IMR-90 (cell line): ENCODE measurements around the gene H1-8. TPM values are rescaled to one million over a fixed set of nuclear protein-coding genes. Genes with fewer than 3 reads are reported as not detected.

Experiments used
- ATAC-seq: fragments of 200-7000 bp; cut with Tn5 transposase; 2 replicates; pipeline ENCODE4 v1.9.1; 2020; ENCODE audit warnings: low read depth, mild to moderate bottlenecking, moderate library complexity
- BruUV-seq: library from RNA; stranded (reverse); fragments of 400-500 nt; replicated peaks from 2 replicates; lab custom pipeline; 2021; lab: Mats Ljungman, UMichigan
- CTCF ChIA-PET: fragments of 300-600 bp; formaldehyde crosslinking; extraction: SDS; loops from one replicate; lab custom pipeline; 2021; ENCODE audit warnings: antibody characterized with exemption; lab: Yijun Ruan, JAX
- POLR2A ChIA-PET: fragments of 300-600 bp; sonication (Branson Sonifier 250); formaldehyde crosslinking; loops from one replicate; lab custom pipeline; 2022; ENCODE audit warnings: antibody characterized with exemption; ENCODE audit not compliant: unreplicated experiment; lab: Charles Lee
- DNase-seq: peaks from one replicate; pipeline ENCODE4 v3.0.0; 2013
- H2AFZ ChIP-seq: replicated peaks from 2 replicates; pipeline ENCODE3; 2013; ENCODE audit warnings: low read length, mild to moderate bottlenecking; ENCODE audit not compliant: poor library complexity
- H2AK5ac ChIP-seq: 2 replicates; pipeline ENCODE4 v1.6.1; 2013; ENCODE audit warnings: low read depth, low read length, inconsistent platforms
- H2AK9ac ChIP-seq: replicated peaks from 2 replicates; pipeline ENCODE3; 2013; ENCODE audit warnings: mild to moderate bottlenecking, low read depth, low read length, moderate library complexity; ENCODE audit not compliant: poor library complexity
- H2BK120ac ChIP-seq: 2 replicates; pipeline ENCODE4 v1.6.1; 2013; ENCODE audit warnings: low read depth, low read length, inconsistent platforms
- H2BK15ac ChIP-seq: 3 replicates; pipeline ENCODE4 v1.6.1; 2013; ENCODE audit warnings: low read depth, low read length, inconsistent platforms
- H2BK20ac ChIP-seq: 2 replicates; pipeline ENCODE4 v1.6.1; 2013; ENCODE audit warnings: low read depth, mild to moderate bottlenecking, inconsistent platforms, low read length, moderate library complexity
- H2BK5ac ChIP-seq: 2 replicates; pipeline ENCODE4 v1.6.1; 2013; ENCODE audit warnings: mild to moderate bottlenecking, low read depth, low read length, inconsistent platforms; ENCODE audit not compliant: poor library complexity, severe bottlenecking
- H3K14ac ChIP-seq: replicated peaks from 2 replicates; pipeline ENCODE4 v1.6.1; 2013; ENCODE audit warnings: low read depth, low read length, inconsistent platforms
- H3K18ac ChIP-seq: 2 replicates; pipeline ENCODE4 v1.6.1; 2013; ENCODE audit warnings: low read depth, low read length, control low read depth
- H3K23ac ChIP-seq: 2 replicates; pipeline ENCODE4 v1.6.1; 2013; ENCODE audit warnings: low read depth, low read length, inconsistent platforms
- H3K27ac ChIP-seq: 2 replicates; pipeline ENCODE4 v1.5.1; 2013; ENCODE audit warnings: mild to moderate bottlenecking, control low read depth, low read length; ENCODE audit not compliant: insufficient read depth
- H3K27me3 ChIP-seq: 2 replicates; pipeline ENCODE4 v1.6.1; 2013; ENCODE audit warnings: low read length; ENCODE audit not compliant: control insufficient read depth, insufficient read depth
- H3K36me3 ChIP-seq: 2 replicates; pipeline ENCODE4 v1.6.1; 2013; ENCODE audit warnings: low read length, mixed read lengths; ENCODE audit not compliant: control insufficient read depth, insufficient read depth
- H3K4ac ChIP-seq: 2 replicates; pipeline ENCODE4 v1.6.1; 2013; ENCODE audit warnings: low read depth, low read length, inconsistent platforms
- H3K4me1 ChIP-seq: 2 replicates; pipeline ENCODE4 v1.6.1; 2013; ENCODE audit warnings: low read length, mixed read lengths; ENCODE audit not compliant: control insufficient read depth, insufficient read depth
- H3K4me2 ChIP-seq: 2 replicates; pipeline ENCODE4 v1.6.1; 2013; ENCODE audit warnings: low read depth, mild to moderate bottlenecking, control low read depth, low read length, moderate library complexity
- H3K4me3 ChIP-seq: 2 replicates; pipeline ENCODE4 v1.5.1; 2013; ENCODE audit warnings: low read depth, mild to moderate bottlenecking, control low read depth, low read length, moderate library complexity; ENCODE audit not compliant: insufficient read depth
- H3K56ac ChIP-seq: 2 replicates; pipeline ENCODE4 v1.6.1; 2013; ENCODE audit warnings: low read length, inconsistent platforms; ENCODE audit not compliant: insufficient read depth; ENCODE audit errors: extremely low read depth
- H3K79me1 ChIP-seq, 2 experiments: 2 replicates each; pipeline ENCODE4 v1.6.1; 2013; ENCODE audit warnings: low read length in 2 of 2, inconsistent platforms in 1 of 2, low read depth in 1 of 2
- H3K9ac ChIP-seq: 2 replicates; pipeline ENCODE4 v1.6.1; 2013; ENCODE audit warnings: low read depth, low read length, control low read depth
- H3K9me1 ChIP-seq: 2 replicates; pipeline ENCODE4 v1.6.1; 2013; ENCODE audit warnings: low read length, inconsistent platforms; ENCODE audit not compliant: insufficient read depth
- H3K9me3 ChIP-seq: 2 replicates; pipeline ENCODE4 v1.6.1; 2013; ENCODE audit warnings: low read length; ENCODE audit not compliant: control insufficient read depth, insufficient read depth
- H4K20me1 ChIP-seq: 2 replicates; pipeline ENCODE4 v1.6.1; 2013; ENCODE audit warnings: low read length, inconsistent platforms; ENCODE audit not compliant: insufficient read depth
- H4K5ac ChIP-seq: 2 replicates; pipeline ENCODE4 v1.6.1; 2013; ENCODE audit warnings: mild to moderate bottlenecking, low read depth, low read length, control low read depth
- H4K8ac ChIP-seq, 2 experiments: 2 replicates each; pipeline ENCODE4 v1.6.1; 2013; ENCODE audit warnings: low read depth in 2 of 2, low read length in 2 of 2, control low read depth in 1 of 2, inconsistent platforms in 1 of 2
- H4K91ac ChIP-seq: 2 replicates; pipeline ENCODE4 v1.6.1; 2013; ENCODE audit warnings: low read depth, low read length, inconsistent platforms; ENCODE audit not compliant: insufficient read depth
- RAD21 ChIP-seq: IDR thresholded peaks from 2 replicates; pipeline ENCODE4 v1.6.1; 2012; ENCODE audit warnings: low read length, improper control_type of control experiment
- WGBS, 2 experiments: methylation state at CpG; one replicate each; pipeline versions ENCODE4 v1.1.5 to v1.1.7; 2013; ENCODE audit warnings: missing lambda C conversion rate in 2 of 2; ENCODE audit not compliant: insufficient read length in 1 of 2; ENCODE audit errors: extremely low coverage in 2 of 2; 5-methylcytosine and 5-hydroxymethylcytosine counted together
- dilution Hi-C: fragments of 300-500 bp; cut with HindIII; formaldehyde crosslinking; loops from one replicate; pipeline ENCODE4 v1.14.3; 2018; ENCODE audit warnings: low sequenced_read_pairs; ENCODE audit not compliant: unreplicated experiment
- in situ Hi-C: fragments of 300-500 bp; cut with MboI; formaldehyde crosslinking; loops from 3 replicates; pipeline ENCODE4 v1.14.3; 2019; ENCODE audit warnings: low sequenced_read_pairs, inconsistent platforms, mixed read lengths
- intact Hi-C: fragments of 100-400 bp; cut with micrococcal nuclease; formaldehyde crosslinking; loops from 2 replicates; pipeline ENCODE4 v1.10.0; 2022
- polyA plus RNA-seq, 3 experiments: library from polyadenylated mRNA; depleted of rRNA; stranded (reverse); fragments of >200 nt; gene quantifications; 2 replicates each; pipeline ENCODE4 v1.2.3, GENCODE V29; 2012; ENCODE audit warnings: low replicate concordance in 1 of 3
- total RNA-seq: library from RNA; depleted of rRNA; stranded (reverse); fragments of >200 nt; gene quantifications from 2 replicates; pipeline ENCODE4 v1.2.3, GENCODE V29; 2012

The H1-8 gene
- total and polyA plus RNA-seq, 2 of the 4 experiments (the other 2 are of a cell fraction), result not detected

DNA sequence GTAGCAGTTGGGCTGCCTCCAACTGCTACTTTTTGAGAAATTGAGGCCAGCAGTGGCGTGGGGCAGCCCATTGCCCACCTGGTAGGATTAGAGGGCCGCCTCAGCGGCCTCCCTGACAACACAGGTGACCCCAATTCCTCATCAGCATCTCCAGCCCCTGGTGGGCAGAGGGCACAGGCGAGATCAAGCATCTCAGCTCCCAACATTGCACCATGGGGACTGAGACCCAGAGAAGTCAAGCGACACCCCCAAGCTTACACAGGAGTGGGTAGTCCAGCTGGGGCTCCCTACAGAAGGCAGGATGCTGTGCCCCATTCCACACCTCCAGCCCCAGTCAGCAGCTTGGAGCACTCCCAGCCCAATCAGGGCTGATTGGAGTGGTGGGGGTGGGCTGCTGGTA lies 228 bp upstream of the H1-8 start:
- Histone ChIP-seq H4K5ac (no peak overlapping the region), H2AK9ac (no peak overlapping the region), H3K4me3 (no peak overlapping the region), H3K23ac (no peak overlapping the region), H2AK5ac (no peak overlapping the region), H2BK15ac (no peak overlapping the region), H3K27me3 (no peaks in the 10 kb centered on the region), H3K18ac (no peak overlapping the region), H2BK5ac (no peak overlapping the region), H2BK120ac (no peak overlapping the region), H3K4ac (no peak overlapping the region), H3K9ac (no peak overlapping the region), H3K9me3 (no peaks in the 10 kb centered on the region), H3K4me1 (no peaks in the 10 kb centered on the region), H3K14ac (no peak overlapping the region), H3K36me3 (no peaks in the 10 kb centered on the region), H3K79me1 (no peaks in the 10 kb centered on the region), H4K91ac (no peak overlapping the region), H3K56ac (no peak overlapping the region), H2BK20ac (no peak overlapping the region), H3K9me1 (no peaks in the 10 kb centered on the region), H4K8ac (no peak overlapping the region), H4K20me1 (no peaks in the 10 kb centered on the region), H2AFZ (no peak overlapping the region), H3K27ac (no peak overlapping the region), H3K4me2 (no peak overlapping the region)
- no TSS peak for BruUV-seq
- DNase-seq (no peak), ATAC-seq (no peak)
- intact Hi-C loops (no loop called here), in situ Hi-C loops (no loop called here), dilution Hi-C loops (no loop called here)
- WGBS, 2 experiments, result 80% methylated on average over 1 of the region's 5 CpGs; no CpG with 5 or more reads in 1 of the 2 experiments
- ChIA-PET CTCF (no interaction called here), POLR2A (no interaction called here)
- TF ChIP-seq RAD21, result no peak
